Activated CD4-positive, alpha-beta T cell treated with anti-CD3 and anti-CD28 coated beads for 4 hours (primary cell): ENCODE data around the gene SEC14L2.
"Not testable (repeated sequence)": the region's sequence is repeated elsewhere in the genome, so short reads cannot be mapped to it uniquely, and the experiment has no call there.

Source experiments
- DNase-seq, 2 donors: peaks; one replicate each; pipeline ENCODE4 v3.0.0-alpha.2; 2020

Gene SEC14L2

DNA sequence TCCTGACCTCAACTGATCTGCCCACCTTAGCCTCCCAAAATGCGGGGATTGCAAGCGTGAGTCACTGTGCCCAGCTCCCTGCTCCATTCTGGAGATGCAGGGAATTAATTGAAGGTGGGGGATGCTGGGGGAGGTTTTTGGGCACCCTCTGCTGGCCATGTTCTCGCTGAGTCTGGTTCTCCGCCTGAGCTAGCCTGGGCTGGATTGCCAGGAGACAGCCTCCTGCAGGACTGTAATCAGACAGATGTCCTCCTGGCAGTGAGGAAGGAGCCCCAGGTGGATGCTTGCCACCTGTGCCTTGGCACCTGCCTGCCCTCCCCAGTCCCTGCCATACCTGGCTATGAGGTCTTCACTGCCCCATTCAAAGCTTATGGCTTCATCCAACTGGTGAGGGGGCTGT is 34.1 kb downstream of the SEC14L2 start:
- DNase-seq = no peak

DNA sequence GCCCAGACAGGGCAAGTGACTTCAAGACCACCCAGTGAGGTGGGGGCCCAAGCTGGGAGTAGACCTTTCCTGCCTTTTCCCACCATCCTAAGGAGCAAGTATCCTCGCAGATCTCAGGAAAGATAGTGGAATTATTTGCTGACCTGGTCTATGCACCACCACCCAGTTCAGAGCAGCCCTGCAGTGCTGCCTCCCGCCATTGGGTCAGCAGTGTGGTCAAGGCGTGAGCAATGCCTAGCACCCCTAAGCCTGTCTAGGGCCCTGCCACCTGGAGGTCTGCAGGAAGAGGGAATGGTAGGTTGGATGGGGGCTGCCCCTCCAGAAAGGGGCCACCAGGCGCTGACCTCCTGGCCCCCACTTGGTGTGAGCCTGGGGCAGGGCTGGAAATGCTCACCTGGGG is 35.3 kb downstream of the SEC14L2 start:
- no peak for DNase-seq

DNA sequence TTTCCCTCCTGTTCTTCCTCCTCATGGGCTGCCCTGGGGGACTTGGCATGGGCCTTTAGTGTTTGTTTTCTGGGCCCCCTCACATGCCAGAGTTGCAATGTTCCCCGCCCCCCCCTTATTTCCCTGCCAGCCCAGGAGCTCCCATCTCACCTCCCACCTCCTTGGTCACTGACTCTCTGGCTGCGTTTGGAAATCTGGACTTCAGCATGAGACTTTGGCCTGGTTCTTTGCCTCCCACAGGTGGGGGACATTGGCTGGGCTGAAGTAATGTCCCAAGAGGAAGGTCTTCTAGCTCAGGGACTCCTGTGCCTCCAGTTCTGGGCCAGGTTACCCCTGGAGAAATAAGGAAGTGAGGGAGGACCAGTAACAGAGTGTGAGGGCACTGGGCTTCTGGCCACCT is 35.7 kb downstream of the SEC14L2 start:
- DNase-seq = no peak

DNA sequence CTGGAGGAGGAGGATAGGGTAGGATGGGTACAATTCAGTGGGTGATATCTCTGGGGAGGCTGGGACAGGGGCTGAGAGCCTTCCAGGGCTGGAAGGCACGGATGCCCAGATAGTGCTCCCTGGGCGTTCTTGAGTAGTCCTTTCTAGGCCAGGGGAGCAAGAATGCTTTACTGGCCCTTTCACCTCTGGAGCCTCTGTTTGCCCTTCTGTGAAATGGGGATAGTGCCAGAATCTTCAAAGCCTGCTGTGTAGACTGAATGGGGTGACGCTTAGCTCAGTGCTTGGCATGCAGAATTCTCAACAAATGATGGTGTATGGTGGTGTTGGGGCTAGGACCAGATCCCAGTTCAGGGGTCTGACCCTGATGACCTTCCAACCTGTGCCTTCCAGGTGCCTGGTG is 36.4 kb downstream of the SEC14L2 start:
- DNase-seq = no peak

DNA sequence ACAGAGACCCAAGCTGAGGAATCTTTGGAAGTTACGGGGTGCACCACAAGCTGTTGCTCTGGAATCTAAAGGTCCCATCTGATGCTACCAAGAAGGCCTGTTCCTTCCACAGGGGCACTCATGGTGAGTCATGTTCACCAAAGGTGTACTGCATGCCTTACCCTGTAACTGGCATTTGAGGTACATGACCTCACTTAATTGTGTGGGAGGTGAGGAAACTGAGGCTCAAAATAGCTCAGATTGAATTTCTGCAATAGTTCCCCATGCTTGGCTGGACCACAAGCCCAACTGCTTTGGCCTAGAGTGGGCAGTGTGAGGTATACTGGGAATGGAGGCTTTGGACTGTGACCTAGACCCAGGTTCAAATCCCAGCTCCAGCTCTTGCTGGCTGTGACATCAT is 37.0 kb downstream of the SEC14L2 start:
- no peak for DNase-seq

DNA sequence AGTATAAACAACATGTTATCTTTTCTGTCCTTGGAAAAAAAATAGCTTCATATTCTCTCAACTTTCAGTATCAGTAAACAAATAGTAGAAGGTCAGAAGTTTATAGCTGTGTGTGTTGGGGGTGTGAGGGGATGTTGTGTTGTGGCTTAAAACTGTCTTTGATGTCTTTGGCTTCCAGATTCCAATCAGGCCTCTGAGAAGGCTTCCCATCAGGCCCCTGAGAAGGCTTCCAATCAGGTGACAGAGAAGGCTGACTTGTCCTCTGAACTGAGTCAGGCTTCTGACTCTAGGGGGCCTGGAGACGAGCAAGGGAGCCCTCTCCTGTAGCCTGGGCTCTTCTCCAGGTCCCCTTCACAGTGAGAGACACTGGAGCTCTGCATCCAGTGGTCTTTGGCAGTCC is 38.0 kb downstream of the SEC14L2 start:
- no peak for DNase-seq

DNA sequence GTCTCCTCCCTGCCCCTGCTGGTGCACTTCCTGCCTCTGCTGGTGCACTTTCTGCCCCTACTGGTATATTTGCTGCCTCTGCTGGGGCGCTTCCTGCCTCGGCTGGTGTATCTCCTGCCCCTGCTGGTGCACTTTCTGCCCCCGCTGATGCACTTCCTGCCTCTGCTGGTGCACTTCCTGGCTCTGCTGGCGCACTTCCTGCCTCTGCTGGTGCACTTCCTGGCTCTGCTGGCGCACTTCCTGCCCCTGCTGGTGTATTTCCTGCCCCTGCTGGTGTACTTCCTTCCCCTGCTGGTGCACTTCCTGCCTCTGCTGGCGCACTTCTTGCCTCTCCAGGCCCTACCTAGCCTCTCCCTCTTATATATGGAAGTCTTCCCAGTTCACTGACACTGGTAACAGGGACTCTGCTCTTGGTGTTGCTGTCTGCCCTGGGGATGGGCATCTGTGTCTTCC is 38.9 kb downstream of the SEC14L2 start:
- peak; percentile 71 to 75 for DNase-seq

DNA sequence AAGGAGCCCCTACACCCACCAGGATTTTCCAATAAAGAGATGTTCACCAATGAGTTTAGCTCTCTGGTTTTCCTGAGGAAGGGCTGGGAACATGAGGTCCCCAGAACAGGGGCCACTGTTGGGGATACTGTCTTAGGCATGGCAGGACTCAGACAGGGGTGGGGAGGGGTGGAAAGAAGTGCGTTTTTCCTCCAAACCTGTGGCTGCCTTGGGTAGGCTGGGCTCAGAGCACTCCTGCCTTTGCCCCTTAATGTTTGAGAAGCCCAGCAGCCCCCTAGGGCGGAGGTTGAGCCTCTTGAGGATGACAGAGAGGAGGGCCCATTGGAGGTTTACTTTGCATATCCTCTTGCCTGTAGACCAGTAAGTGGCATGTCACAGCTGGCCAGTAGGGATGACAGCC is 39.4 kb downstream of the SEC14L2 start:
- DNase-seq = no peak

DNA sequence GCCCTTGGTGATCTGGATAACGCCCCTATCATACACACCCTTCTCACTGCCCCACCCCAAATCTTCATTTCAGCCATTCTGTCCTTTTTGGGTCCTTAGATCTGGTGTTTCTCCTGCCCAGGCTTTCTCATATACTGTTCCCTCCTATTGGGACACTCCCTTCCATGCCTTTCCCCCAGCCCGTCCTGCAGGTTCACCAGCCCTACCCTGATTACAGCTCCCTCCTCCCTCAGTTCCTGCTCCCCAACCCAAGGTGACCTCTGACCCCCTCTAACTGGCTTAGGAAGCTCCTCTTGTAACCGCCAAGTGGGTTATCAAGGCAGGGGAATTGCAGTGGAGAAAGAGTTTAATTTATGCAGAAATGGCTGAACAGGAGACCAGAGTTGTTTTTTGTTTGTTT is 41.7 kb downstream of the SEC14L2 start:
- DNase-seq = no peak

DNA sequence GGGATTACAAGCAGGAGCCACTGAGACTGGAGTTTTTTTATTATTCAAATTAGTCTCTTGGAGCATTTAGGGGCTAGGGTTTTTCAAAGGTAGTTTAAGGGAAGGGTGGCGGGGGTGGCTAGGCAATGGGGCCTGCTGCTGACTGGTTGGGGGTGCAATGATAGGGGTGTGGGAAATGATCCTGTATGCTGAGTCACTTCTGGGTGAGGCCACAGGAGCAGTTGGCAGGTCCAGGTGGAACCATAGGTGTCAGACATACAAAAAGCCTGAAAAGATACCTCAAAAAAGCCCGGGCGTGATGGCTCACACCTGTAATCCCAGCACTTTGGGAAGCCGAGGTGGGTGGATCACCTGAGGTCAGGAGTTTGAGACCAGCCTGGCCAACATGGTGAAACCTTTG is 42.4 kb downstream of the SEC14L2 start:
- no peak for DNase-seq

DNA sequence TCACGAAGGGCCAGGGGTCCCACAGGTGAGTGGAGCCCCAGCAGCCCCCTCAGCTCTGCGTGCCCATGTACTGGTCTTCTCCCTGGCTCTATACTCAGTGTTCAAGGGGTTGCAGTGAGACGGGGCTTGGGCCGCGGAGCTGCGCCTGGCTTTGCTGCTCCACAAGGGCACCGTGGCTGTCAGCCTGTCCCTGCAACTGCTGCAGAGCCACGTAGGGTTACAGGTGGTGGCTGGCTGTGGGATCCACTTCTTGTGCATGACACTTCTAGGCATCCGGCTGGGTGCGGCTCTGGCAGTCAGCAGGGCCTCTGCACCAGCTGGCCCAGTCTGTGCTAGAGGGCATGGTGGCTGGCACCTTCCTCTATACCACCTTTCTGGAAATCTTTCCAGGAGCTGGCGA is 43.0 kb downstream of the SEC14L2 start:
- no peak for DNase-seq

DNA sequence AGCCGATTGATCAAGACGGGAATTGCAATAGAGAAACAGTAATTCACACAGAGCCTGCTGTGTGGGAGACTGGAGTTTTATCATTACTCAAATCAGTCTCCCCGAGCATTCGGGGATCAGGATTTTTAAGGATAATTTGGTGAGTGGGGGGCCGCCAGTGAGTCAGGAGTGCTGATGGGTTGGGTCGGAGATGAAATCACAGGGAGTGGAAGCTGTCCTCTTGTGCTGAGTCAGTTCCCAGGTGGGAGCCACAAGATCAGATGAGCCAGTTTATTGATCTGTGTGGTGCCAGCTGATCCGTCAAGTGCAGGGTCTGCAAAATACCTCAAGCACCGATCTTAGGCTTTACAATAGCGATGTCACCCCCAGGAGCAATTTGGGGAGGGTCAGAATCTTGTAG is 44.3 kb downstream of the SEC14L2 start:
- no peak for DNase-seq

DNA sequence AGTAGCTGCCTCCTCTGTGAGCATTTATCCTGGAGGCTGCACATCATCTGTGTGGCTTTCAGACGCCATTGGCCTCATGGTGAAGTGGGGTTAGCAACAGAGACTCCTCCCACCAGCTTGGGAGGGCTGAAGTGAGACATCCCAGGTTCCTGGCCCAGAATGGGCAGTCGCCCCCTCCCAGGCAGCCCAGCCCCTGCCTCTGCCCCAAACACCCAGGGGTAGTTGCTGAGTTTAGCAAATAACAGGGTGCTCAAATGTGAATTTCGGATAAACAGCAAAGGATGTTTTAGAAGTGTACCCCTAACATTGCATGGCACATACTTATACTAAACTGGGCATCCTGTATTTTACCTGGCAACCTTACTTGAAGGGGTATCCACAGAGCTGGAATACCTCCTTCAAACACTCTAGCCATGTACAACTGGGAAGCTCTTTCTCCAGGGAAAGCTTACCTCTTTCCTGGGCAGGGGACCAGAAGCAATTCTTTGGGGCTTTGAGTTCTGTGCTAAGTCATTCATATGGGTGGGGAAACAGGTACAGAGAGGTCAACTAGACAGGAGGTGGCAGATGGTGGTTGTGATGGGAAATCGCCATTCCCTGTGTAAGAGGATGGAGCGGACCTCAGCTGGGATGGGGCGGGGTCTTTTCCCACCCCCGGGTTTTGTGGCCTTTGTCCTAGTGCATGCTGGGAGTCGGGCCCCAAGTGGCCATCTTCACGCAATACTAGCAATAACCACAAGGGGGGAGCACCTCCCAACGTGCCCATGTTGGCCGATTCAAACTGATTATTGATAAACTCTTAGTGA is 48.0 kb downstream of the SEC14L2 start:
- DNase-seq = peak; percentile 28 to 50

DNA sequence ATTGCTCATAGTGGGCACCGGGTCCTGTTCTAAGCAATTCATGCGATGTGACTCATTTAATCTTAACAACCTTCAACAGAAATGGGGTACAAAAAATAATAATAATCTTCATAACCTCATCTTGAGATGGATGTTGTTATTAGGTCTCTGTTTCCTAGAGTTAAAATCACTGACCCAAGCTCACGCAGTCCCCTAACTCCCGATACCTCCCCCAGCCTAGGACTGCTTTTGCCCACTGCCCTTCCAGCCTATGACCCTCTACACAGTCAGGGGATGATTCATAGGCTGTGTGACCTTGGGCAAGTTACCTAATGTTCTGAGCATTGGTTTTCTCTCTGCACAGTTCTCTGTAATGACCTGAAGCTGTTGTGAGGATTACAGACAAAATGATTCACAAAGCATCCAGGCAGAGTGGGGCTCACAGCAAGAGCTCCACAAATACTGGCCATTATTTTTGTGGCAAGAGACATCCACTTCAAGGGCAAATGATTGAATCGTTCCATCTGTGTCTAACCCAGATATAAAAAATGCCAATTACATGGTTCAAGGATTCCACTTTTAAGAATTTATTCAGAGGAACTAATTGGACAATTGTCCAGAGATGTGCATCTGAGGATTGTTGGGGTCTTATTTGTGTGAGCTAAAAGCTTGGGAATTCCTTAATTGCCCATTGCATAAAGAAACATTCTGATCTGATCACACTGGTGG is 48.8 kb downstream of the SEC14L2 start:
- no peak for DNase-seq

DNA sequence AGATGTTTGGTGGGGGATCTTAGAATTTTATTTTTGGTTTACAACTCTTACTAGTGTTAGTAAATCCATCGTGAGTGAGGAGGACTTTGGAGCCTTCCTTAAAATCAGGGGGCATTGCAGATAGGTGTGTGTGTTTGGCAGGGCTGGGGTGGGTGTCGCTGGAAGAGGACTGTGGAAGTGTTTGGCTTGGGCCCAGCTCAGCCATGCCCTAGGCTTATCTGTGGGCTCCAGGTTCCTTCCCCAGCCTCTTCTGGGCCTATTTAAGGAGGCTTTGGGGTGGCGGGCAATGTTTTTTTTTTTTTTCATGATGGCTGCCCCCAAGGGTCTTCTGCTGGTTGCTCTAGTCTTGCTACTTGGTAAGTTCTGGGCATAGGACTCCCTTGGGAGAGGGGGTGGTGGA is 50.8 kb downstream of the SEC14L2 start:
- no peak for DNase-seq

DNA sequence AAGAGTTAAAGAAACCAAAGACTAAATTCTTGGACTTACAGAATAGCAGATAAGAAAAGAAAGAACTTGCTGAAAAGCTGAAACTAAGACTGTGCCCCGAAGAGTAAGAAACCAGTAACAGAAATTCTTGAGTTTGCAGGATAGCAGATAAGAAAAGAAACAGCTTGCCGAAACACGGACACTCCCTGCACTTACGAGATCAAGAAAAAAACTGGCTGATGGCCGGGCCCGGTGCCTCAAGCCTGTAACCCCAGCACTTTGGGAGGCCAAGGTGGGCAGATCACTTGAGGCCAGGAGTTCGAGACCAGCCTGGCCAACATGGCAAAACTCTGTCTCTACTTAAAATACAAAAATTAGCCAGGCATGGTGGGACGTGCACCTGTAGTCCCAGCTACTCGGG is 54.7 kb downstream of the SEC14L2 start:
- DNase-seq = not testable (repeated sequence)

DNA sequence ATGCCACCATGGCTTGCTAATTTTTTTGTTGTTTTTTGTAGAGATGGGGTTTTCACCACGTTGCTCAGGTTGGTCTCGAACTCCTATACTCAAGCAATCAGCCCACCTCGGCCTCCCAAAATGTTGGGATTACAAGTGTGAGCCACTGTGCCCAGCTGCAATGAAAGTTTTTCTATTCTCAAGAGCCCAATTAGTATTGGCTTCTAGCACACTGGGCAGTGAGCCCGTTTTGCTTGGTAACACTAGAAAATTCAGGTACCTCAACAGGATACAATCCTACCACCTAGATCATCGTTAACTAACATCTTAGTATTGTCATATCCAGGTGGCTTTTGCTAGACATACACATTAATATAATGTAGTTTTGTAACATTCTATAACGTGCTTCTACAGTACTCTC is 56.0 kb downstream of the SEC14L2 start:
- no peak for DNase-seq

DNA sequence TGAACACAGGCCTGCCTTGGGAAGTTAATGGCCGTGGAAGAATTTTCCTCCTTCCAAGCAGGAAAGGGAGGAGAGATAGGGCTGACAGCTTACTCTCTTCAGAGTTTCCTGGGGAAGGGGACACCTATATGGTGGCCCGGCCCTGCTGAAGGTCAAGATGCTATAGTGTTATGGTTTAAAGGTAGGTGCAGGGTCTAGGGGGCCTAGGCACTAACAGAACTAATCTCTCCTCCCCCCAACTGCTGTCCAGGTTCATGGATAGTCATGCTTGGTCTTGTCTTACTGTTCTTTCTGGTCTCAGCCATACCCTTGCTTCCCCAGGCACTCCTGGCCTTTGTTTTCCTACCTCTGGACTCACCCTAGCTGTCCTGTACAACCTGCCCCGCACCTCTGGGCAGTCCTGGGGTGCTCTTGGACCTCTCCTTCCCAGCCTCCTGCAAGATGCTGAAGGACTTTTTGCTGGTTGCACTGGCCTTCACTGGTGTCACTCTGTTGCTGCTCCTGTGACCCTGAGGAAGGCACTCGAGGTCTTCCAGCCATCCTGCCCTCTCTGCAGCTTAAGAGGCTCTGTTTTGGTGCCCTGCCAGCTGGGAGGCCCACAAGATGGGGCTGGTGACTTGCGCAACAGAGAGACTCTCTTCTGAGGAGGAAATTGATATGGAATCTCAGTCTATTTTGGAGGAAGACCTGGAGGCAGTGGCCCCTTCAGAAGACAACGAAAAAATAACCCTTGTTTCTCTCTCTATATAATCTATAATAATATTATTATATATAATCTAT is 57.1 kb downstream of the SEC14L2 start:
- no peak for DNase-seq

DNA sequence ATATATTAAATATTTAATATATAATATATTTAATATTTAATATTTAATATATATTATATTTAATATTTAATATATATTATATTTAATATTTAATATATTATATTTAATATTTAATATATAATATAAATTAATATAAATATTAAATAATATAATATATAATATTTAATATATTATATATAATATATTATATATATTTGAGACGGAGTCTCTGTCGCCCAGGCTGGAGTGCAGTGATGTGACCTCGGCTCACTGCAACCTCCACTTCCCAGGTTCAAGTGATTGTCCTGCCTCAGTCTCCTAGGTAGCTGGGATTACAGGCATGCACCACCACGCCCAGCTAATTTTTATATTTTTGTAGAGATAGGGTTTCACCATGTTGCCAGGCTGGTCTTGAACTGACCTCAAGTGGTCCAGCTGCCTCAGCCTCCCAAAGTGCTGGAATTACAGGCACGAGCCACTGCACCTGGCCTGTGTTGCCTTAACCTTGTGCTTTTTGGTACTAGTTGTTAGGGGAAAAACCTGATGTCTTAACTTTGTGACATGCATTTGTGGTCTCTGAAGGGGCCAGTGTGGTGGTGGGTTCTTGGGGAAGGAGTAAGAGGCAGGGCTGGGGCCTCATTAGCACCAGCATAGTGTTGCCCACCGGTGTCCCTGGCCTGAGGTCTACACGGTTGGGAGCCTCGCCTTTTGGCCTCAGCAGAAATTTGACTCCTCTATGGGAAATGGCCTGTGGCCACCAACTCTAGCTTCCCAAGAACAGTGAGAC is 58.4 kb downstream of the SEC14L2 start:
- no peak for DNase-seq

DNA sequence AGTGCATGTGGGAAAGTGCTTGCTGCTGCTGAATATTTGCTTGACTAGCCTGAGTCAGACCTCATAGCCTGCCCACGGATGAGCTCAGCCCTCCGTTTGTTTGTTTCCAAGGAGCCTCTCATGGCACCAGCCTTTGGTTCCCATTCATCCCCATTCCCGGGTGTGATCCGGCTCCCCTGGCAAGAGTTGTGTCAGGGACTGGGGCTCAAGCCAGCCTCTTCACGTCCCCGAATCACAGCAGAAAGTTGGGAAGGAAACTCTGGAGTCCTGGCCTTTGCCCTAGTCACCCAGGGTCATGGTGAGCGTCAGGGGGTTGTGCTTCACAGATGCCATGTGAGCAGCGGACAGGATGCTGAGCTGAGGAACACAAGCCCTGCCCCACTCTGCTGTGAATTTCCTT is 61.2 kb downstream of the SEC14L2 start:
- no peak for DNase-seq

DNA sequence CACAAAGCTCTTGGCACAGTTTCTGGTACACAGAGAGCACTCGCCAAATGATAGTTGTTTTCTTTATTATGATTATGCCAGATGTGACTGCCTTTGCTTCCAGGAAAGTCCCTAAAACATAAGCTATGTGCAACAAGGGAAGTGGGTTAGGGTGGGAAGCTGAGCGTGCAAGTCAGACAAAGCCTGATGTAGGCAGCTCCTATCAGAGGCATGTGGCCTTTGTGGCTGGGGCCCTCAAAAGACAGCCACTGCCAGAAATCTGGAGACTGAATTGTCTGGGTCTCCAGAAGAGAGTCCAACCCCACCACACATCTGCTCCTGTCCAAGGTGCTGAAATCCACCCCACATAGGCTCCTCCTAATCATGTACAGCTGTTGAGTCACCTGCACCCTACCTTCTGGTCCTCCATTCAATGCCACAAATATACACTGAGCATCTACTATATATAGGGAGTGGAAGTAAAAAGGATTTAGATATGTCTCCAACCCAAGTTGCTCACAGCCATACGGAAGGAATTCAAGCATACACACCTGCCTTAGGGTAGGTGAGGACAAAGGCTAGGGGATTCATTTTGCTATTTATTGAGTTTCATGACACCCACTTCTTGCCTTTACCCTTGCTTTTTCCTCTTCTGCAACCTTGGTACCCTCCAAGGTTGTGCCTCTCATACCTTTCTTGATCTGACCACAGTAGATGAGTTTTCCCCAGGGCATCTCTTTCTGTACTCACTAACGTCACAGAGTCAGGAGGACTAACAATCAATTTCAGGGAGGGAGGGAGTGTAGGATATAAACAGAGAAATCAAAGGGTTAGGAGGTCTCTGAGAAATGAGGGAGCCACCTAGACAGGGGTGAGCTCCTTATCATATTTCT is 62.6 kb downstream of the SEC14L2 start:
- no peak for DNase-seq

DNA sequence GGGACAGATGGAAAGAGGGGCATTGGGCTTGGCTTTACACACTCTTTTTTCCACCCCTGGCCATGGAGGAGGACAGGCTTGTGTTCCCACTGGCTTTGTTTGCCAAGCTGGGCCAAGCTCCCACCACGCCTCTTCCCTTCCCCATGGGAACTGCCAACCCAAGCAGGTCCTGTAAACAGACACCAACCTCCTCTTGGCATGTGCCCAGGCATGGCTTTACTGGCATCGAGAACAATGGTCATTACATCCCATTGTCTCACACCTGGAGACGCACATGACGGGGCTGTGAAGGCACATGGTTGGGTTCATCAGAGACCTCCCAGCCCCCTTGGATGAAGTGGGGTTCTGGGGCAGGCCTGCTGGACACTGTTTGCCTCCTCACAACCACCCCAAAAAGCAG is 63.3 kb downstream of the SEC14L2 start:
- no peak for DNase-seq
